GM19025 (cell line): ENCODE results near the gene ZNF157.

Experiments used
- ATAC-seq: cut with Tn5 transposase; IDR thresholded peaks from one replicate; pipeline ENCODE4 v1.9.1; 2021; ENCODE audit warnings: mild to moderate bottlenecking, low read depth, moderate library complexity; ENCODE audit not compliant: unreplicated experiment

Gene ZNF157

DNA sequence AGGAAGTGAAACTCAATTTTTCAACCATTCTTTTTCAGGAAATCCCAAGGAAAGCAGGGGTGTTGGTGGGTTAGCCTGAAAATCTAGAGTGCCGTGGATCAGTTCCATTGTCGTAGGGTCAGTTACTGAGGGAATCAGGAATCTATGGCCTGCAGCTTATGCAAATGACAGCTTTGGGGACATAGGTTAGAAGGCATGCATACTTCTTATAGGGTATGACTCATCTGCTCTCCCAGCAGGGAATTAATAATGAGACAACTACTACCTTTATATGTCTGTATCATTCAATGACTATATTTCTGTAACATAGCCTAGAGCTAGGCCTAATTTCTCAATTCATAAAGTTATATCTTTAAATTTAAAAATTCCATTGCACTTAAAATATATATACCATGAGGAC, 76.1 kb downstream of the ZNF157 start:
- ATAC-seq = no peak

DNA sequence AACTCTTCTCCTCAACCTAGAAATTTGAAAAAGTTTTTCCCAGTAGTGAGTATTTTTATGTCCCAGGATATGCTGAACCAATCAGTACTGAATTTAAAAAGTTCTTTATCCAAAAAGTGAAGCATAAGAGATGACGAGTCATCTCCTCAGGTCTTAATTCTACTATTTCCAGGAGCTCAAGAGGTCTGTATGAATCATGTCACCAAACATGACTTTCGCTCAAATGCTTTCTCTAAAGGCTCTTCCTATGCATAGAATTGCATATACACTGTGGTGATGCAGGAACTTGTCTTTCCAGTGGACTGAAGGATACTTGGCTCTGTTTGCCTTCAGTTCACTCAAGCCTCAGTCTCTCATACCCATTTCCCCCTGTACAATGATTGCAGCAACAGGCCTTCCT, 76.6 kb downstream of the ZNF157 start:
- no peak for ATAC-seq

- no peak for ATAC-seq
These were observed 77.2 kb downstream of the ZNF157 start for GRCh38 chrX:47447607-47448006.

DNA sequence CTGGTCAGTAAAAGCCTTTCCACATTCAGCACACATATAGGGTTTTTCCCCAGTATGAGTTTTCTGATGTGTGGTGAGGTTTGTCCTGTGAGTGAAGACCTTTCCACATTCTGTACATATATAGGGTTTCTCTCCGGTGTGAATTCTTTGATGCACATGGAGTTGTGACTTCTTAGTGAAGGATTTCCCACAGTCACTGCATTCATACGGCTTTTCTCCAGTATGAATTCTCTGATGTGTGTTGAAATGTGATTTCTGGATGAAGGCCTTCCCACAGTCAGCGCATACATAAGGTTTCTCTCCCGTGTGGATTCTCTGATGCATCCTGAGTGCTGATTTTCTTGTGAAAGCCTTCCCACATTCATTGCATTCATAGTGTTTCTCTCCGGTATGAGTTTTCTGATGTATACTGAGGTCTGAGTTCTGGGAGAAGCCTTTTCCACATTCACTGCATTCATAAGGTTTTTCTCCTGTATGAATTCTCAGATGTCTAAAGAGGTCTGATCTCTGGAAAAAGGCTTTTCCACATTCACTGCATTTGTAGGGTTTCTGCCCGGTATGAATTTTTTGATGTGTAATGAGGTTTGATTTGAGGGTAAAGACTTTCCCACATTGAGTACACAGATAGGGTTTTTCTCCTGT, 77.9 kb downstream of the ZNF157 start:
- no peak for ATAC-seq

GRCh38 chrX:47452112-47452511, 81.7 kb downstream of the ZNF157 start:
- ATAC-seq = no peak

- ATAC-seq = no peak
These were observed 85.7 kb downstream of the ZNF157 start for GRCh38 chrX:47456080-47456479.

GRCh38 chrX:47458528-47458927, 88.2 kb downstream of the ZNF157 start:
- no peak for ATAC-seq

DNA sequence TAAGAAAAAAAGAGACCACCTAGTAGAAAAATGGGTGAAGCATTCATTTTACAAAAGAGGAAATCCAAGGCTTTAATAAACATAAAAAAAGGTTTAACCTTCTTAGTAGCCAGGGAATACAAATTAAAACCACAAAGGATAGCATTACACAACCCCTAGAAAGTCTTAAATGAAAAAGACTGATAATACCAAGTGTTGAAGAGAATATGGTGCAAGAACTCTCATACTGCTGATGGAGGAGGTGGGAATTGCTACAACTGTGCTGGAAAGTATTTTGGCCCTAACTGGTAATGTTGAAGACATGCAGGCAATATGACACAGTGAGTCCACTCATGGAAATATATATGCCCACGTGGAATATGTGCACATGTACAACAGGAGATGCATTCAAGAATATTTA, 90.2 kb downstream of the ZNF157 start:
- no peak for ATAC-seq
